M059J (cell line): ENCODE measurements around the gene PIGB. TPM values are rescaled to one million over a fixed set of nuclear protein-coding genes. Genes with fewer than 3 reads are reported as not detected.
"Not testable (repeated sequence)": the region's sequence is repeated elsewhere in the genome, so short reads cannot be mapped to it uniquely, and the experiment has no call there.

Source experiments
- DNase-seq: peaks from one replicate; pipeline ENCODE4 v3.0.0-alpha.2; 2012; ENCODE audit warnings: low read depth
- total RNA-seq: library from RNA; depleted of rRNA; stranded (reverse); fragments of >200 nt; shearing (Covaris generic); gene quantifications from 2 replicates; pipeline ENCODE4 v1.2.3, GENCODE V29; 2014; rRNA removed

The PIGB gene
- total RNA-seq, 1 experiment from 2014 or later = 15.3 TPM

DNA sequence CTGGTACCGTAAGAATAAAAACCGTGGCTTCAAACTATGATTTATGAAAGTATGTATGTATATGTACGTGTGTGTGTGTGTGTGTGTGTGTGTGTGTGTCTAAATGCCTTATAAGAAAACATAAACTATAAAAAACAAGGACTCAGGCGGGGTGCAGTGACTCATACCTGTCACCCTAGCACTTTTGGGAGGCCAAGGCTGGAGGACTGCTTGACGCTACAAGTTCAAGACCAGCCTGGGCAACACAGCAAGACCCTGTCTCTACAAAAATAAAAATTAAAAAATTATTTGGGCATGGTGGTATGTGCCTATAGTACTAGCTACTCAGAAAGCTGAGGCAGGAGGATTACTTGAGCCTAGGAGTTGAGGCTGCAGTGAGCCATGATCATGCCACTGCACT, 60.1 kb downstream of the PIGB start:
- no peak for DNase-seq

DNA sequence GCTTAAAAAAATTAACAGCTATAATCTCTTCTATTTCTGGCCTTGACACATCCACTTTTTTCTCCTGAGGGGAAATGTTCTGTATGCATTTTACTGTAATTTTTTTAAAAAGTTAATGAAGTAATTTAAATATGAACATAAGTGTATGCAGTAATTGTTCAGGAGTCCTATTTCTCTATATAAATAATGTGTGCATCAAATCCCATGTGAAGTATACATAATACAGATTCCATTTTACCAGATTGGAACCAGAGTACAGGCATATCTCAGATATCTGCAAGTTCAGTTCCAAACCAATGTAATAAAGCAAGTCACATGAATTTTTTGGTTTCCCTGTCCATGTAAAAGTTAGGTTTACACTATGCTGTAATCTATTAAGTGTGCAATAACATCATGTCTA, 62.6 kb downstream of the PIGB start:
- DNase-seq = no peak

DNA sequence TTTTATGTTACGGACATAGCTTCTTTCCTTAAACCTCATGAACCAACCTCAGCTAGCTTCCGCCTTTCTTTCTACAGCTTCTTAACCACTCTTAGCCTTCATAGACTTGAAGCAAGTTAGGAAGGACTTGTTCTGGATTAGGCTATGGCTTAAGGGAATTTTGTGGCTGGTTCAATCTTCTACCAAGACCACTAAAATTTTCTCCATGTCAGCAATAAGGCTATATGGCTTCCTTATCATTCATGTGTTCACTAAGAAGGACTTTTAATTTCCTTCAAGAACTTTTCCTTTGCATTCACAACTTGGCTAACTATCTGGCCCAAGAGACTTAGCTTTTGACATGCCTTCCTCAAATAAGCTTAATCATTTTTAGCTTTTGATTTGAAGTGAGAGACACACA, 64.7 kb downstream of the PIGB start:
- DNase-seq = no peak

DNA sequence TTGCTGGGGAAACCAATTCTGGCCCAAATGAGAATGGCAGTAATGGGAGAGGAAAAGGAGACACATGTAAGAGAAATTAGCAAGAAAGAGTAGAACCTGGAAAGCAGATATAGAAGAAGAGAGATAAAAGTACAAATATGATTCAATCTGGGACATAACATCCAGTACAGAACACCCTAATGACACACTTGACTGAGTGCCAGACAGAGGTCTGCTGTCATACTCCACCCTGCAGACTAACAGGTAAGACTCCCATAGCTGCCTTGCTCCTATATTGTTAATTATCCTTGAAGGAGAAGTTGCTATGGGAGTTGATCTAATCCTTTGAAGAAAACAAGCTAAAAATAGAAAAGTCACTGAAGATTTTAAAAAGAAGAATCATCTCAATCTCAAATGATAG, 68.0 kb downstream of the PIGB start:
- DNase-seq = no peak

DNA sequence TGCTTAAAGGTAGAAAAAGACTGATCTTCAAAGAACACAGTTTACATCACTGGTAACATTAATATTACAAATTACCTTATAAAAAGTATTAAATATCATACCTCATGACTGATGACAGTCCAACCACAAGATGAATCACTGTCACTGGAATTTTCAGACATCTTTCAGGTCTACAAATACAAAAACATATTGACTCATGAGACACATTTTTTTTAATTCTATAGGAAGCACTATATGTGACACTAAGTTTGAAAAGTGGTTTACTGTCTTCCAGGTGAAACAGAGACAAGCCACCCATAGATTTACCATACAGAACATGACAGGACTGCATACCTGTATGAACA, 70.2 kb downstream of the PIGB start:
- DNase-seq = peak; percentile 58

DNA sequence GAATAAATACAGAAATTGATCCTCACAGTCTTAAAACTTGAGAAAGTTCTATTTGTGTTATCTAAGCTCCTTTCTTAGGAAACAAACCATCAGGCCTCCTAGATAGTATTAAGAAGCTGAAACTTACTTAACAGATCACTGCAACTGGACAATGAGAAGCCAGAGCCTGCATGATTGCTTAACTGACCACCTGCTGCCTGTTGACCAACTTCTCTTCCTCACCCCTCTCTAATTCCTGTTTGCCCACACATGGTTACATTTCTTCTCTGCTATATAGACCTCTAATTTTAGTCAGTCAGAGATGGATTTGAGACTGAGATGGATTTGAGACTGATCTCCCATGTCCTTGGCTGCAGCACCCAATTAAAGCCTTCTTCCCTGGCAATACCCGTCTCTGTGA, 75.7 kb downstream of the PIGB start:
- DNase-seq = no peak

DNA sequence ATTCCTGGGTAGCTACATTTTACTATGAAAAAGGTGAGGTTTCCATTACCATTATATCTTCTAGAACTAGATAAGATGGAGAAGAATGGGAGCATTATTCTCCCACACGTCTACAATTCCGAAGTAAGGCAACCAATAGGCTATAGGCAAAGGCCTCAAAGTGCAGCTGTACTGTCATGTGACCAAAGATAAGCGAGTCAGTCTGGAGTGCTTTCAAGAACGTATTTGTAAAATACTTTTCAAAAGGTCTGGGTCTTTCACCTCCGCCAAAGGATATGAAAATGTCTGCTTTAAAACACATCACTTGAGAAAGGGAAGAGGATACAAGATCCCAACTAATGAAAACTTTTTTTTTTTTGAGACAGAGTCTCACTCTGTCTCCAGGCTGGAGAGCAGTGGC, 79.2 kb downstream of the PIGB start:
- DNase-seq = no peak

DNA sequence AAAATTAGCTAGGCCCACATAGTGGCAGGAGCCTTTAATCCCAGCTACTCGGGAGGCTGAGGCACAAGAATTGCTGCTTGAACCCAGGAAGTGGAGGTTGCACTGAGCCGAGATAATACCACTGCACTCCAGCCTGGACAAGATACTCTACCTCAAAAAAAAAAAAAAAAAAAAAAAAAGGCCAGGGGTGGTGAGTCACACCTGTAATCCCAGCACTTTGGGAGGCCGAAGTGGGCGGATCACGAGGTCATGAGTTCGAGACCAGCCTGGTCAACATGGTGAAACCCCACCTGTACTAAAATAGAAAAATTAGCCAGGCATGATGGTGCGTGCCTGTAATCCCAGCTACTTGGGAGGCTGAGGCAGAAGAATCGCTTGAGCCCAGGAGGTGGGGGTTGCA, 81.0 kb downstream of the PIGB start:
- not testable (repeated sequence) for DNase-seq

DNA sequence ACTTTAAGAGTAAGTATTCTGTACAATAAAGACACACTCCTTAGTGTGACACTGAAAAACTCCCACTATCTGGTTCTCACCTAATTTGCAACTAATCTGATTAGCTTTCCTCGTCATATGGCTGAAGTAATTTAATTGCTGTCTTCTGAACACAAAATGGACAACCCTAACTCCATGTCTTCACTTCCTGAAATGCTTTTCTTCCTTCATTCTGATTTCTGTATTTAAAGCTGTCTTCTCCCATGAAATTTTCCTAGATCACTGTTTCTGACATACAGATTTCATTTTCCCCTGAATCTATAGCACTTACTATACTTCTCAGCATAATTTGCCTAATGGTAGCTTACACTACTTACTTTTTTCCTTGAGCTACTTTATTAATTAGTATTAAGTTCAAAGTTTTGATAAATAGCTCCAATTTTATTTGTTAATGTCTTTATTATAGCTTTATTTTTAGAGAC, 82.8 kb downstream of the PIGB start:
- DNase-seq = no peak

DNA sequence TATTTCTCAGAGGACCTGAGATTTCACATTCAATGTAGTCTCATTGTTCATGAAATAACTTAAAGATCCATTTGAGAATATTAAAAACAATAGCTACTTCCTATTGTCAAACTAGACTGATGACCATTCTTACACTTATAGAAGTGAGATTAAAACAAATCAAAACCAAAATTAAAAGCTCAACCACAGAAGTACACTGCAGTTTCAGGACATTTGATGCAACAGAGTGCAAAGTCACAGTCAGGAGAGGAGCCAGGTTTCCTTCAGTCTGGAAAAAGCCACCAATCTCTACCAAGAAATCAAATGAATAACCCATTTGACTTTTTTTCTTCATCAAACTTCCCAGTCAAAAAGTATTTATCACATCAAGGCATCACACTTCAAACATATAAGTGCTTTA, 83.7 kb downstream of the PIGB start:
- DNase-seq = no peak

DNA sequence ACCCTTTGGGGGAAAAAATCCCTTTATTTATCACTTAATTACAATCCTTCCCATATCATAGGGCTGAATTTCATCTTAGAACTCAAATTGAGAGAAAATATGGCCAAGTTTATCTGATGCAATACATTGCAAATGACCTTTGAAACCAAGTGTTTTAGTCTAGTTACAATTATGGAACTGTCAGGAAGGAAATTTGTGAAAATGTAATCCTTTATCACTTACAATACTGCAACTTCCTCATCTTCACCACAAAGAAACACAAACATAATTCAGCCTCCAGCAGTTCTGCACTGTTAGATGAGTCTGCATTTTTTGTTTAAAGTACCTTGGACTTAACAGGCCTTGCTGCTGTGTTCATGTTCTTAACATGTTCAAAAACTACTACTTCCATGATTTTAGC, 84.5 kb downstream of the PIGB start:
- peak; percentile 32 for DNase-seq

Other genes starting within 250 kb of the PIGB start
- 30.9 and 62.2 TPM in 2 replicates for gene RSL24D1, start 122.3 kb upstream of the PIGB start, total RNA-seq
- gene RAB27A, start 29.4 kb upstream of the PIGB start, total RNA-seq = 2.3 and 9.0 TPM in 2 replicates
- gene PIGBOS1, start 99 bp upstream of the PIGB start, total RNA-seq = 12.2 and 23.2 TPM in 2 replicates
- gene CCPG1, start 89.1 kb downstream of the PIGB start, total RNA-seq = 35.6 and 45.6 TPM in 2 replicates
- gene PIERCE2, start 89.3 kb downstream of the PIGB start, total RNA-seq = 3.5 and 6.5 TPM in 2 replicates
- gene DNAAF4, start 189.0 kb downstream of the PIGB start, total RNA-seq = 4.2 and 5.0 TPM in 2 replicates